ENCODE measurements around the gene HAPSTR1. TPM values are rescaled to one million over a fixed set of nuclear protein-coding genes. Genes with fewer than 3 reads are reported as not detected.

HAPSTR1 gene
- total and polyA plus RNA-seq, 2 donors (not counting 3 experiments of a cell fraction or from before 2014, with no cell fraction given), result 15.7 to 63.7 TPM

DNA sequence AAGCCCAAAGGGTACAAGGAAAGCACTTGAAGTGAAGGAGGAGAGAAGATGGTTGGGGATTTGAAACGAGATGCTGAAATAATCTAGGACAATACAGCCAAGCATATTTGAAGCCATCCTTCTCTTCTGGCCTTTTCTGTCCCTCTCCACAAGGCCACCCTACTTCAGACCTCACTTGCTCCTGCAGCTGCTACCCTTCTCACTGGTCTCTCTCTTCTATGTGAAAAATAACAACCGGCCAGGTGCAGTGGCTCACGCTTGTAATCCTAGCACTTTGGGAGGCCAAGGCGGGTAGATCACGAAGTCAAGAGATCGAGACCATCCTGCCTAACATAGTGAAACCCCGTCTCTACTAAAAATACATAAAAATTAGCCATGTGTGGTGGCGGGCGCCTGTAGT is 33.2 kb upstream of the HAPSTR1 start:
- ChIA-PET CTCF (no interaction called here), POLR2A (no interaction called here)
- H3K9ac ChIP-seq (replicated peaks; ENCODE audit: extremely low read depth, insufficient read depth, low read length), result no peak overlapping the region
- FAIRE-seq (no peak), DNase-seq (ENCODE audit: low read depth, low spot score) (no peak)
- intact Hi-C loops (cut with micrococcal nuclease), result no loop called here
- TF ChIP-seq FOS (IDR thresholded peaks at IDR 0.05; ENCODE audit: borderline replicate concordance, insufficient read depth, low read length), result no peak
- no peak for TF ChIP-seq CTCF (IDR thresholded peaks at IDR 0.05; ENCODE audit: extremely low read depth in 1 of 2, insufficient read depth in 1 of 2, low read depth in 1 of 2, low read length in 2 of 2)
- no peak for TF ChIP-seq POLR2AphosphoS5 (IDR thresholded peaks at IDR 0.05; ENCODE audit: insufficient read depth, low read depth, low read length)
- no peak for TF ChIP-seq GATA2 (IDR thresholded peaks at IDR 0.05; ENCODE audit: insufficient read depth, insufficient read length, low read depth, low read length)
- TF ChIP-seq MYC (IDR thresholded peaks at IDR 0.05; ENCODE audit: low read depth, low read length), result no peak
- no peak for TF ChIP-seq JUN (IDR thresholded peaks at IDR 0.05; ENCODE audit: borderline replicate concordance, insufficient read depth, insufficient read length, low read depth)
- no peak for TF ChIP-seq EZH2 (IDR thresholded peaks at IDR 0.05; ENCODE audit: borderline replicate concordance, low read depth, low read length, severe bottlenecking)
- TF ChIP-seq, protein P1, sequence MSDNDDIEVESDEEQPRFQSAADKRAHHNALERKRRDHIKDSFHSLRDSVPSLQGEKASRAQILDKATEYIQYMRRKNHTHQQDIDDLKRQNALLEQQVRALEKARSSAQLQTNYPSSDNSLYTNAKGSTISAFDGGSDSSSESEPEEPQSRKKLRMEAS (IDR thresholded peaks at IDR 0.05; ENCODE audit: insufficient read depth, insufficient read length), result no peak
- no peak overlapping the region for H3K27ac ChIP-seq (ENCODE audit: insufficient read depth, low read depth, low read length)
- no peaks in the 10 kb centered on the region for H3K9me3 ChIP-seq (replicated peaks; ENCODE audit: control insufficient read depth, insufficient read depth, low read length)
- dilution Hi-C loops (cut with MboI; ENCODE audit: extremely low pct_ligation_motif_present, low sequenced_read_pairs), result no loop called here
- H4K20me1 ChIP-seq (replicated peaks; ENCODE audit: control insufficient read depth, extremely low read depth, insufficient read depth, low read length), result no peaks in the 10 kb centered on the region
- H3K4me3 ChIP-seq (replicated peaks in 1 of 3; ENCODE audit: insufficient read depth in 1 of 3, low read depth in 1 of 3, low read length in 3 of 3), result no peak overlapping the region
- H3K4me2 ChIP-seq (ENCODE audit: insufficient read depth, low read length), result no peak overlapping the region
- H2AFZ ChIP-seq (ENCODE audit: low read depth, low read length), result no peak overlapping the region
- no peaks in the 10 kb centered on the region for H3K36me3 ChIP-seq (ENCODE audit: control insufficient read depth in 2 of 2, extremely low read depth in 1 of 2, insufficient read depth in 2 of 2, low read length in 2 of 2)
- no peaks in the 10 kb centered on the region for H3K9me1 ChIP-seq (replicated peaks; ENCODE audit: control insufficient read depth, extremely low read depth, insufficient read depth, low read length)
- BruUV-seq (replicated peaks), result no TSS peak
- H3K27me3 ChIP-seq (ENCODE audit: control insufficient read depth in 2 of 2, insufficient read depth in 2 of 2, low read length in 2 of 2), result no peaks in the 10 kb centered on the region
- no peaks in the 10 kb centered on the region for H3K4me1 ChIP-seq (ENCODE audit: control insufficient read depth, extremely low read depth, insufficient read depth, low read length)
- no peaks in the 10 kb centered on the region for H3K79me2 ChIP-seq (ENCODE audit: control insufficient read depth, insufficient read depth, low read length)
